Kidney (tissue), 14 donors: Measurements from ENCODE around the gene JARID2. TPM values are rescaled to one million over a fixed set of nuclear protein-coding genes. Genes with fewer than 3 reads are reported as not detected.

Experiments
- DNase-seq, 5 donors: peaks; one replicate each; pipeline ENCODE4 v3.0.0-alpha.2; 2013 to 2020
- FAIRE-seq: peaks from 2 replicates; lab custom pipeline; 2012; peaks lifted over from hg19 to GRCh38; lab: Jason Lieb, UNC
- H3K27ac ChIP-seq, 2 donors: one replicate each; pipeline ENCODE4 v1.7.0; 2013; ENCODE audit warnings: low read depth in 2 of 2, low read length in 2 of 2, inconsistent platforms in 1 of 2
- H3K27me3 ChIP-seq: one replicate; pipeline ENCODE4 v1.7.1; 2013; ENCODE audit warnings: low read length, inconsistent platforms; ENCODE audit not compliant: control insufficient read depth, insufficient read depth
- H3K36me3 ChIP-seq, 3 donors: one replicate each; pipeline versions ENCODE4 v1.7.0 to v1.7.1; 2013; ENCODE audit warnings: low read length in 3 of 3, control low read depth in 1 of 3, inconsistent platforms in 1 of 3; ENCODE audit not compliant: insufficient read depth in 3 of 3, control insufficient read depth in 2 of 3
- H3K4me1 ChIP-seq, 3 donors: one replicate each; pipeline versions ENCODE4 v1.7.0 to v1.7.1; 2013; ENCODE audit warnings: low read length in 3 of 3, inconsistent platforms in 1 of 3, low read depth in 1 of 3; ENCODE audit not compliant: control insufficient read depth in 2 of 3, insufficient read depth in 2 of 3
- H3K4me3 ChIP-seq, 3 donors: one replicate each; pipeline versions ENCODE4 v1.7.0 to v1.8.1; 2013; ENCODE audit warnings: low read length in 3 of 3, control low read depth in 1 of 3, inconsistent platforms in 1 of 3
- H3K9ac ChIP-seq, 3 donors: one replicate each; pipeline versions ENCODE4 v1.7.0 to v1.7.1; 2013; ENCODE audit warnings: low read length in 3 of 3, control low read depth in 1 of 3, inconsistent platforms in 1 of 3
- H3K9me3 ChIP-seq, 3 donors: one replicate each; pipeline versions ENCODE4 v1.7.0 to v1.7.1; 2013; ENCODE audit warnings: low read length in 3 of 3, control low read depth in 1 of 3, inconsistent platforms in 1 of 3; ENCODE audit not compliant: control insufficient read depth in 2 of 3, insufficient read depth in 1 of 3
- CTCF ChIP-seq: IDR thresholded peaks from 3 replicates; pipeline ENCODE4 v1.5.1; 2012; ENCODE audit warnings: mild to moderate bottlenecking, moderate library complexity, borderline replicate concordance; ENCODE audit not compliant: insufficient read depth; ENCODE audit errors: extremely low read depth
- intact Hi-C: fragments of 100-400 bp; cut with DNase I; formaldehyde crosslinking; loops from one replicate; pipeline ENCODE4 v1.11.1; 2022
- polyA plus RNA-seq: library from polyadenylated mRNA; stranded (reverse); fragments of 350-450 nt; fragmentation: Illumina TruSeq; extraction: RNeasy Lipid Tissue Mini Kit (QIAGEN cat#74804); gene quantifications from one replicate; pipeline ENCODE4 v1.2.3, GENCODE V29; 2014; ENCODE audit warnings: low read depth, low replicate concordance; ENCODE audit not compliant: insufficient read depth
- total RNA-seq: library from RNA; stranded (reverse); fragmentation: NEBNext Ultra II Directional; extraction: Animal tissue kit (Norgen Biotek cat#: 25700); gene quantifications from one replicate; pipeline ENCODE4 v1.2.1, GENCODE V29; 2021
- donor health status: control.
- donor health status: control.
- donor health status: control.
- donor health status: control.
- donor health status: control.
- donor health status: DM: yes; HTN: yes; CAD: no.
- donor health status: Normal renal cell carcinoma (clear cell type).

The JARID2 gene
- total and polyA plus RNA-seq, 2 donors from 2014 or later: 1.8 to 12.3 TPM

GRCh38 chr6:15522026-15522425 lies 276.2 kb downstream of the JARID2 start:
- no peaks in the 10 kb centered on the region for H3K9me3 ChIP-seq
- peak overlapping the region in 1 of 2 donors; percentile 48 for H3K27ac ChIP-seq
- H3K36me3 ChIP-seq: peaks cover 0 to 28% (median 5%) of the 10 kb centered on the region in 3 donors
- no peaks in the 10 kb centered on the region for H3K27me3 ChIP-seq
- peak overlapping the region in 1 of 3 donors; percentile 38 for H3K9ac ChIP-seq
- H3K4me1 ChIP-seq: peaks cover 0 to 34% (median 26%) of the 10 kb centered on the region in 3 donors
- FAIRE-seq (no peak), DNase-seq (peak in 1 of 5 donors; percentile 33)
- intact Hi-C loops: no loop called here
- TF ChIP-seq CTCF: no peak
- no peak overlapping the region for H3K4me3 ChIP-seq

- no peak overlapping the region for H3K9ac ChIP-seq
- no peak overlapping the region for H3K4me3 ChIP-seq
- peak in 1 of 5 donors; percentile 28 for DNase-seq
- FAIRE-seq: no peak
- intact Hi-C loops: no loop called here
- H3K9me3 ChIP-seq: no peaks in the 10 kb centered on the region
- peaks cover 0 to 27% (median 5%) of the 10 kb centered on the region in 3 donors for H3K36me3 ChIP-seq
- H3K4me1 ChIP-seq: peaks cover 0 to 34% (median 26%) of the 10 kb centered on the region in 3 donors
- H3K27ac ChIP-seq: peak overlapping the region; percentile 18 to 48
- no peak for TF ChIP-seq CTCF
- no peaks in the 10 kb centered on the region for H3K27me3 ChIP-seq
Measured at GRCh38 chr6:15522427-15522826, 276.6 kb downstream of the JARID2 start.

GRCh38 chr6:15522856-15523529 lies 277.1 kb downstream of the JARID2 start:
- Histone ChIP-seq H3K4me3 (no peak overlapping the region), H3K27me3 (no peaks in the 10 kb centered on the region), H3K9ac (no peak overlapping the region), H3K36me3 (peaks cover 0 to 27% (median 5%) of the 10 kb centered on the region in 3 donors), H3K4me1 (peaks cover 0 to 34% (median 30%) of the 10 kb centered on the region in 3 donors), H3K9me3 (peaks cover 0 to 2% (median 0%) of the 10 kb centered on the region in 3 donors), H3K27ac (peak overlapping the region; percentile 18 to 48)
- TF ChIP-seq CTCF: no peak
- peak in 1 of 5 donors; percentile 27 for DNase-seq
- no peak for FAIRE-seq
- intact Hi-C loops: no loop called here
